NCI-H2107 (cell line): ENCODE data around the gene TEX44.
A peak's percentile ranks its signal among the peaks of the same experiment; 100 is the strongest.

ENCODE experiments used
- DNase-seq: peaks from one replicate; lab custom pipeline; 2025; lab: John Stamatoyannopoulos, UW

Gene TEX44

GRCh38 chr2:231605607-231606091 lies 13.0 kb downstream of the TEX44 start:
- no peak for DNase-seq

- no peak for DNase-seq
These were observed 14.3 kb downstream of the TEX44 start for GRCh38 chr2:231606941-231607340.

- DNase-seq, result no peak
These were observed 18.8 kb downstream of the TEX44 start for GRCh38 chr2:231611273-231612108.

- no peak for DNase-seq
These were observed 19.4 kb downstream of the TEX44 start for GRCh38 chr2:231612109-231612455.

- DNase-seq, result peak; percentile 77
These were observed 20.0 kb downstream of the TEX44 start for GRCh38 chr2:231612456-231613330.

GRCh38 chr2:231613331-231613662 lies 20.6 kb downstream of the TEX44 start:
- DNase-seq, result no peak

- DNase-seq, result peak; percentile 66
These were observed 21.2 kb downstream of the TEX44 start for GRCh38 chr2:231613663-231614558.

GRCh38 chr2:231614559-231615057 lies 21.9 kb downstream of the TEX44 start:
- no peak for DNase-seq

- no peak for DNase-seq
These were observed 22.5 kb downstream of the TEX44 start for GRCh38 chr2:231615058-231615671.

GRCh38 chr2:231616296-231616695 lies 23.6 kb downstream of the TEX44 start:
- no peak for DNase-seq

GRCh38 chr2:231617059-231617926 lies 24.6 kb downstream of the TEX44 start:
- DNase-seq, result no peak

- DNase-seq, result no peak
These were observed 28.6 kb downstream of the TEX44 start for GRCh38 chr2:231621051-231621879.

GRCh38 chr2:231622963-231623362 lies 30.3 kb downstream of the TEX44 start:
- DNase-seq, result no peak

GRCh38 chr2:231626449-231626848 lies 33.8 kb downstream of the TEX44 start:
- DNase-seq, result no peak

- no peak for DNase-seq
These were observed 34.9 kb downstream of the TEX44 start for GRCh38 chr2:231627384-231628120.

- no peak for DNase-seq
These were observed 40.0 kb downstream of the TEX44 start for GRCh38 chr2:231632559-231633142.

- DNase-seq, result no peak
These were observed 40.7 kb downstream of the TEX44 start for GRCh38 chr2:231633241-231633976.

- no peak for DNase-seq
These were observed 41.7 kb downstream of the TEX44 start for GRCh38 chr2:231634412-231634811.
